Skeletal muscle cell (primary cell): ENCODE results near the gene CAPZB.

Source experiments
- DNase-seq: peaks from one replicate; pipeline ENCODE4 v3.0.0-alpha.2; 2010; ENCODE audit warnings: low read depth
- H3K4me3 ChIP-seq: 2 replicates; pipeline ENCODE4 v1.5.1; 2011; ENCODE audit warnings: low read depth, mild to moderate bottlenecking, control low read depth, low read length, moderate library complexity

Gene CAPZB

DNA sequence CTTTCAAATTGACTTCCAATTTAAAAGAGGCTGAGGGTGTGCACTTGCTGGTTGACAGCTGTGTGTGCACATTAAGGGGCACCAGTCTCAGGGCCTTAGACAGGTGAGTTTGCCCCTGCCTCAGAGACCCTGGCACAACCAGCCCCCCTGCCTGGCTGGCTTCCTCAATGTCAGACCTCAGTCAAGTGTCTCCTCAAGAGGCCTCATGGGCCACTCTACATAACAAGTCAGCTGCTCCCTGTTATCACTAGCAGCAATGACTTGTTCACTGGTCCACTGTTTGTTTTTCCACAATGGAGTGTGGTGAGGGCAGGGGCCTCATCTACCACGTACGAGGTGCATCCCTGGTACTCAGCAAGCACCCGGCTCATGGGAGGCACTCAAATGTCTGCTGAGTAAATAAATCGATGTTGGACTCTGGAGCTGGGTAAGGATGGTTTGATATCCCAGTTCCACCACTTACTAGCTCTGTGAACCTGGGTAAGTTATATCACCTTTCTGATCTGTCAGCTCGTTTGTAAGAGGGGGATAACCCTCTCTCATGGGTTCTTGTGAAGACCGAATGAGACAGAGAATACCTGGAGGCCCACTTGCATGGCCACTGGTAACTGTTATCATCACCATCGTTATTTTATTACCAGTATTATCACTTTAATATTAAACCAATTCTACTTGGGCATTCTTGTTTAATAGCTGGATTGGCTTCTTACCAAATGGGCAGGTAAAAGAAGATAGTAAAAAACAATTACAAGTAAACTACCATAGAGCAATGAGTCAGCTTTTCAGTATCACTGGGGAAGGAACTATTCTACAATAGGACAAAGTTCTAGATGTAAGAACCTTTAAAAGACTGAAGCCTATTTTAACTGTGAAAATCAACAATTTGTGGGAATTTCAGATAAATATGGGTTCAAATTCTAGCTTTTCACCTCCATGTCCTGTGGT lies 108.6 kb downstream of the CAPZB start:
- H3K4me3 ChIP-seq: no peak overlapping the region
- DNase-seq: no peak

DNA sequence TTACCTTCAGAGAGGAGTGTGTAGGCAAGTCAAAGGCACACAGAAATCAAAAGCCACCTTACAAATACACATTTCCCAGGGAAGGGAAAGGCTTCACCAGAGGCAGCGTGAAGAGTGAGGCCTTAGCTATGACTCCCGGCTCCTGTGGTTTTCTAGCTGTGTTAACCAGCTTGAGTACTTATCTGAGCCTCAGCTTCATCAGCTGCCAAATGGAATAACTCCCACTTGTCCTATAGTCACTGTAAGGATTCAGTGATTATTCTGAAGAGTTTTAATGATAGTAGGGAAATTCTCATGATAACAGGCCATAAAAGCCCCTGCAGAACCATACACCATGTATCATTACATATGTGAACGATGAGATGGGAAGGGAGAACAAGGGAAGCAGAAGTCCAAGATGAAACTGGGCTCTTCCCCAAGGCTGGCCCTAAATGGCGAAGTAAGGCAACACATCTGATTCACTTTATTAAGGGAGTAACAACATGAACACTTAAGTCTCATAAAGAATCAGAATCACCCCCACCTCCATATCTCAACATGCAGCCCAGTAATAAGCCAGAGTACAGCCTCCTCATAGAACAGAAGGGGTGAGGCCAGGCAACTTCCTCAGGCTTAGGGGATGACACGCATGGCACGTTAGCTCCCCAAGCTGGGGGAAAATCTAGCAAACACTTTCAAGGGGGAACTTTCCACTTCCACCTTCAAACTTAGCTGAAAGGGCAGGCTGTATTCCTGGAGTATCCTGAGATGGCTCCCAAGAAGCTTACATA lies 109.5 kb downstream of the CAPZB start:
- DNase-seq: no peak
- no peak overlapping the region for H3K4me3 ChIP-seq

DNA sequence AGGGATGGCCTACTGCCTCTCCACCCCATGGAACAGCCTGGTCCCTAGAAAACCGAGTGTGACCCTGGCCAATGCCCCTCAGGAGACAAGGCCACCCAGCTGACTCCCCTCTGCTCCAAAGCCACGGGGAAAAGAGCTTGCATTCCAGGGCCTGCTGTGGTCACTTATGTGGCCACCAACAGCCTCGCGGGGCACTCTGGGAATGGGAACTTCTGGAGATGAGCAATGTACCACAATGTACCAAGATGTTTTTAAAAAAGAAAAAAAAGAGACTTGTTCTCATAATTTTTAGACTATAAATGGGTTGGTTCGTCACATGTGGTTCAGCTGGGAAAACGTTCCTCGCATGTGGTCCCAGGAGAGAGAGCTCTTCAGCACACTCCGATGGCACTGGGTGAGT lies 110.4 kb downstream of the CAPZB start:
- no peak overlapping the region for H3K4me3 ChIP-seq
- DNase-seq: no peak

DNA sequence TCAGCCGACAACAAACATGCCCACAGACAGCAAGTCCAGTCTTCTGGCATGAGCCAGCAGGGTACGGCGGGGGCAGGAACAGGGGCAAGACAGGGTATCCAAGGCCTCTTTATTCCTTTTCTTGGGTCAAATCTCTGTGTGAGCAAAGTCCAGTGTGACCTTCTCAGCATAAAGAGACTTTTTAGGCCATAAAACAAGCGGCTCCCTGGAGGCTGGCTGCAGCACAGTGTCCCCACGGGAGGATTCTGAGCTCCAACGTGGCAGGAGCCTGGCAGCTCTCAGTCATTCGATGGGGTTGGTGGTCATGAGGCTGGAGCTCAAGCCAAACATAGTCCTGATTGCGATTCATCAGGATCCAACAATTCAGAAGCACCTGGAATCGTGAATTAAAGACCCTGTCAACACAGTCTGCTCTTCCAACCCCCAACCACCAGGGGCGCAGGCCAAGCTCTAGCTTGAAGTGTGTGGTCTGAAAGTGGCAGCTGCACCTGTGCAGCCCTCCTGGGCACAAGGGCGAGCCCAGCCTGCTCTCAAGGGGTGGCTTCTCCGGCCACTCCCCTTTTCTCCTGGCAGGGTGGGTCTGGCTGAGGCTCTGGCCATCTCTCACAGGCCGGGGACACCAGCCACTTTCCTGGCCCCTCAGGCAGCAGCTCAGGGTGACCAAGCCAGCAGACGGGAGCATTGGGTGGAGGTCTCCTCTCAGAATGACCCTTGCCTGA lies 111.1 kb downstream of the CAPZB start:
- no peak overlapping the region for H3K4me3 ChIP-seq
- no peak for DNase-seq

DNA sequence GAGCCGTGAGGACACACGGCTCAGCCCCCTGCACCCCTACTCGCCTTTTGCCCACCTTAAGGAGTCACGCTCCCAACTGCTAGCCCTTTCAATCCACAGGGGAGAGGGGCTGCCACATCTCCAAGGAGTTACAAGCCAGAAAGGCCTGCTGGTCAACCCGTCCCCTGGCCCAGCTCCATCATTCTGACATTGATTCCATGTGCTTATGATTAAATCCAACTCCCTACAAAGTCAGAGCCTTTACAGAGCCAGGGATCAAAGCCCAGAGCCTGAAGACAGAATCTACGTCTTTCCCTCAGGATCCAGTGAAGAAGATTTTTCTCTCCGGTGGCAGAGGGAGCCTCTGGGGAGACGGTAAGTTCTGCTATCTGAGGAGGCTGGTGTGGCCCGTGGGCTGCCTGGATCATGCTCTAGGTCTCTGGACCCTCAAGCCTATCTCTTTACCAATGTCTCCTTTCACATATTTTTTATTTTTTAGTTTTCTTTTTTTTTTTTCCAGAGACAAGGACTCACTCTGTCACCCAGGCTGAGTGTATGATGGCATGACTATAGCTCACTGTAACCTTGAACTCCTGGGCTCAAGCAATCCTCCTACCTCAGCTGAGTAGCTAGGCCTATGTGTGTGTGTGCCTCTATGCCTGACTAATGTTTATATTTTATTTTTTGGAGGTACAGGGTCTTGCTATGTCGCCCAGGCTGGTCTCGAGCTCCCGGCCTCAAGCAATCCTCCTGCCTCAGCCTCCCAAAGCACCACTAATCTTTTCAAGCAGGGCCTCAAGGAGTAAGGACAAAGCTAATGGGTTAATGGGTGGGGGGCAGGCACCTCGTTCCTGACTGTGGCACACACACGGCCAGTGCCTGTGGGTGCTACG lies 111.9 kb downstream of the CAPZB start:
- no peak for DNase-seq

DNA sequence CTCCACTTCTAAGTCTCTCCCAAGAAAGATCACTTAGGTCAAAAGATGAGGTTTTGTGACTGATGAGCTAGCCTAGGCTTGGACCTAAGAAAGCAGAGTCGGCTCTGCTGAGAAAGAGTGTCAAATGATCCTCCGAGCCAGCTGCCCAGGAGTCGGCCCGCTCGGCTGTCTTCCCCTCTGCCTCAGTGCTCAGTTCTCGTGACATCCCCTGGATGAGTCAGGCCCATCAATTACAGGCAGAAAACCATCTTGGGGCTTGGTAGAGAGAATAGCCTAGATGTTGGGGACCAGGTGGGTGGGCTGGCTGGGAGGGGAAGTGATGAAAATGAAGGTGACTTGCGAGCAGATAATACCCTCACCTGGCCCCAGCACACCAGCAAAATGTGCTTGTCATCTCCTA lies 112.7 kb downstream of the CAPZB start:
- DNase-seq: no peak
- H3K4me3 ChIP-seq: no peak overlapping the region

More for the DNA sequence above, 111.9 kb downstream of the CAPZB start:
- no peak overlapping the region for H3K4me3 ChIP-seq

DNA sequence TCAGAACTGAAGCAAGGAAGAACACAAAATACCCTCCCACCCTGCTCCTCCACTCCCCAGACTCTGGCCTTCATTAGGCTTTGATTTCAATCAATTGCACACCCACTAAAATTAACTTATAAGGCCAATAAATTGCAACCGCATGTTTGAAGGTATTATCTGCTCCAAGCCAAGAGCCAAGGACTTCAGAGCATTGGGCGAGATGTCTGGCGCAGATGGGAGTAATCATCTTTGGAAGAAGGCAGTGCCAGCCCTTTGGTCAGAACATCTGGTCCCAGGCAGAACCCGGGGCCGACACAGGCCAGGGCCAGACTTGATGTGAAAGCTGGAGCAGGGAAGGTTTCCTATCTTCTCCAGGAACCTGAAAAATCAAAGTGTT lies 113.2 kb downstream of the CAPZB start:
- H3K4me3 ChIP-seq: no peak overlapping the region
- DNase-seq: no peak

DNA sequence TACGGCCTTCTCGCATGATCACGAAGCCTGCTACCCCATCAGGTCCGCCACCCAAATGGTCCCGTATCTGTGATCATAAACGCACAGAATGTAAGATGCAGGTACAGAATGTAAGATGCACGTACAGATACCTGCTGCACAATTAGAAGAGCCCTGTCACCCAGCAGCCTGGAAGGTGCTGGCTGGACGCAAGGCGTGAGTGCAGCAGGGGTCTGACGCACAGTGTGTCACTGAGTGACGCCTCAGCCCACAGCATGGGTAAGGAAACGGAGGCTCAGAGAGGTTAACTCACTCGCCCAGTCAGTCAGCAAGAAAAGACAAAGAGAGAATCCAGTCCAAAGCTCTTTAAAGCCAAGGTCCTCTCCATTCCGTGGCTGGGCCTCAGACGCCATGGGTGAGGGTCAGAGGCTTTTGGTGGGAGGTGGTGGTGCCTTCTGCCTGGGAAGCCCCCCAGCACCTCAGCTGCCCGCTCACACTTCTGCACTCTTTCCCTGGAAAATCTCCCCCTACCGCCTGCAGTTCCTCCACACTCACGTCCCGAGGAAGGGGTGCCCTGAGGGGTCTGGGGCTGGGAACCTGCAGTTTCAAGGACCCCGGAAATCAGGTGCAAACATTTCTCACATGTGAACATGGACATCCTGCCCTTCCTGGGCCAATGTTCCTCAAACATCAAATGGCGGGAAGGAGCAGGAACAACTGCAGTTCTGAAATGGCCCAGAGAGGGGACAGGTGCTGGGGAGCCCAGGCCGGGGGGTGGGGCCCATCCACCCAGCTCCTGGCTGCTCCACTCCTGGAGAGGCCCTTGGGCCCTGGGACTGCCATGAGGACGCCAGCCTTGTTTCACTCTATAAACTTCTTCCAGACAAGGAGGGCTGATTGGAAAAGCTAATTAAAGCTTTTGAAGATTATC lies 113.9 kb downstream of the CAPZB start:
- H3K4me3 ChIP-seq: no peak overlapping the region
- no peak for DNase-seq

DNA sequence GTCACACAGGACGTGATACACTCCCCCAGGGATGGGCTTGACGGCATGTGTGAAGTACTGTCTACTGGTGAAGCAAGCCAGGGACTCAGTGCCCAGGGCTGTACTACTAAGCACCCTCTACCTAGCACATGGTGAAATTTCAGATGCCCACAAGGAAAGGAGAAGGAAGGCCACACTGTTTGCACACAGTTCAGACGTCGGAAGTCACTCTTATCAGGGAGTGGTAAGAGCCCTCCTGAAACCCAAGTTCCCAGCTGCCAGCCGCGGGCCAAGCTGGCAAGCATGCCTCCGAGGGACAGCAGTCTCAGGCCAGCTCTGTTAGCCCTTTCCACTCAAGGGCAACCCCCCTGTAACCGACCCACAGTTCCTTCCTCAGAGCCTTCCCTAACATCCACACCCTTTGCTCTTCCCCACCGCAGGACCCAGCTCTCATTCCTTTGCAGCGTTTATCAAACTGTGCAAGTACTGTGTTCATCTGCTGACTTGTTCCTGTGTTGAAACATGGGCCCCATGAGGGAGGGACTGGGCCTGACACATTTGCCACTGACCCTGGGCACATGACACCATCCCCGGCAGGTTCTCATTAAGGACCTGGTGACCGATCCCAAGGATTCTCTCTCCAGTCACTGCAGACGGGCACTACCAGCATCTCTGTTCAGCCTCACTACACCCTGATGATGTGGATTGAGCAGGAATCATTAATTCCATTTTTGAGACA lies 114.7 kb downstream of the CAPZB start:
- DNase-seq: no peak
- H3K4me3 ChIP-seq: no peak overlapping the region

DNA sequence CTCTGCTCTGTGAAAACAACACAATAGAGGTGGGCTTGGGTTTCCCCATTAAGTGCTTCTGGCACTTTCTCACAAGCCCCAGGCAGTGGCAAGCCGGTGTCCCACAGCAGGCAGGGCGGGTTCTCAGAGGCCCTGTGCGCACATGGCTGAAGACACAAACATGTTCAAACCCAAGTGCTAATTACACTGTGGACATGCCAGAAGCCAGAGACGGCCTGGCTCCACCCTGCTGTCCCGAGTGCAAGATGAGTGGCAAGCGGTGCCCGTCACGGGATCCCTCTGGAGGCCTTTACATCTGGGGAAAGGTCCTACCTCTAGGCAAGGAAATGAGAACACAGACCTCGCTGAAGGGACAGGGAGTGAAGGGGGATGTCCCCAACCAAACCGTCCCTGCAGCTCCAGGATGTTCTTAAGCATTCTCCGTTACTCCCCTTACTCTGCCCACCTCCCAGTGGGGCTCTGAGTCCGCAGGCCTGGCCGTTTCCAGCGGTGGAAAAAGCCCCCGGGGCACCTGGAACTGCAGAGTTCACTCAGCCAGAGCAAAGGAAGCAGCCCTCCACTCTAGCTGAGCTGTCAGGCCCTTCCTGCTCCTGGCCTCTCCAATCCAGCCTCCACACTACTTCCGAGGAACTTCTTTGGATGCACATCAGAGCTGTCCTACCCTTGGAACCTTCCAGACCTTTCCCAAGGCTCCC lies 115.8 kb downstream of the CAPZB start:
- no peak overlapping the region for H3K4me3 ChIP-seq
- DNase-seq: no peak

DNA sequence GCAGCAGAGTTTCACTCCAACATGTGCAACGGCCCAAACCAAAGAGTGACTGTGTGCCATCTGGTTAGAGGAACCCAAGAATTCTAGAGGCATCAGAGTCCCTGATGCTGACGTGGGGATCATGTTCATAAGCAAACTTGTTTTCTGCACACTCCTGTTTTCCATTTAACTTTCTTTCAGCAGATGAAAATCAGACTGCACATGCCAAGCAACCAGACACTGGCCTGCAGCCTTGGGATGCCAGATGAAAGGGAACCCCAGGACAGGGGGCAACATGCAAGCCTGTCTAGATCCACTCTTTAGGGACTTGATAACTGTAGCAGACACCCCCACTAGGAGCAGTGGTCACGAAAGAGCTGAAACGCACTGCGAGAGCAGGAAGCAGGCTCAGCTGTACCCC lies 116.4 kb downstream of the CAPZB start:
- no peak overlapping the region for H3K4me3 ChIP-seq
- DNase-seq: no peak

DNA sequence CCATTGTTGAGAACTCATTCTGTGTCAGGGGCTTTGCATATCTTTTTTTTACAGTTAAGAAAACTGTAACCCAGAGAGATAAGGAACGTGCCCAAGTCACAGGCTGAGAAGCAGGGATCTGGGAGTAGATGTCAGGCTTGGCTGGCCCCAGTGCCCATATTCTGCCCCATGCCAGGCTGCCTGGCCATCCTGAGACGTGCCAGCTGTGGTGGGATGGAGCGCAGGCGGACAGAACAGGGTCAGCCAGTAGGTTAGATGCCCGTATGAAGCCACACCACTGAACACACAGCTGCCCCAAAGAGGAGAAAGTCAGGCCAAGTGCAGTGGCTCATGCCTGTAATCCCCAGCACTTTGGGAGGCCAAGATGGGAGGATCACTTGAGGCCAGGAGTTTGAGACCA lies 117.3 kb downstream of the CAPZB start:
- no peak overlapping the region for H3K4me3 ChIP-seq
- no peak for DNase-seq

DNA sequence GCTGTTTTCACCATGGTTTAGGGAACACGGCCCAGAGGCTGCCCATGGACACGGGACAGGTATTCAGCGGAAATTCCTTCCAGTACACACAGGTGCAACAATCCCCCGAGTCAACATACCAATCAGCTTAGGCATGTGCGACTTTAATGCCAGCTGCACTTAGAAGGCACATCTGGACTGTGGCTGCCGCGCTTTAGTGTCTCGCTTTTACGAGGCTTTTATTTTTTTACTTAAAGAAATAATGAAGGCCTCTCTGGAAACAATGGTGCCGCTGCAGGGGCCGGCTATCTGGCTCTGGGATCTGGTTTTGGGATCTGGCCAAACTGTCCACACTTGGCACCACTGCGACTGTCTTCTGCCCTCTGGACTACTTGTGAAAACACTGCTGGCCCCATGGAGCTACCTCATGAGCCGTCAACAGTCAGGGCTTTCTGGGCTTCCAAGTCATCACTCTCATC lies 117.7 kb downstream of the CAPZB start:
- H3K4me3 ChIP-seq: no peak overlapping the region
- DNase-seq: no peak

DNA sequence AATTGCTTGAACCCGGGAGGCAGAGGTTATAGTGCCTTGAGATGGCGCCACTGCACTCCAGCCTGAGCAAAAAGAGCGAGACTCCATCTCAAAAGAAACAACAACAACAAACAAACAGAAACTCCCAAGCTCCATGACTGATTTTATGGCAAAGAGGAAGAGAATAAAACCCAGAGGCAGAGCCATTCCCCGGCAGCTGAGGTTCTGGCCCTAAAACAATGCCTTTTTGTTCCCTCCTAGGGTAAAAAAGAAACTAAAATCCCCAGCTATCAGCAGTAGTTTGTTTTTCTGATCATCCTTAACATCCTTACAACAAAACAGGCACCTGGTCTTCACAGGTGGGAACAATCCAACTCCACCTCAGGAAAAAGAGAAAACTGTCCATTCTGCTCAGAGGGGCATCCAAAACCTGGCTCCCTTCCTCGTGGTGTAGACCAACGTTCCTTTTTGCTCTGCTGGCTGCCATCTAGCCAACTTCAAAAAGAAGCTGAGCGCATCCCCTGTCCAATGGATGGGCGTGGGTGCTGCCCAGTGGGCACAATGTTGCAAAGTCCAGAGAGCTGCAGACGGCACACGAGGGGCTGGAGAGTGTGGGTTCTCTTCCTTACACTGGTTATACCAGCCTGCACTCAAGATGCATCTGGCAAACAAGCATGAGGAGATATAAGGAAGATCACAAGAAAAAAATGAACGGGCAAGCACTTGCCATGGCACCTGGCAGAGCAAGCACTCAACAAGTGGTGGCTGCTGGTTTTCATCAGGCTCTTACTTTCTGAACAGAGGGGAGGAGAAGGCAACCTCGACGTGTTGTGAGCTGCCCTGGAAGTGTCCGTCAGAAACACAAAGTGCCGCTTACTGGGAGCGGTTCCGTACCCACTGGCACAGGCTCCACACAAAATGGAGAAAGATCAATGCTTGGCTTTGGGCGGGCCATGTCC lies 118.5 kb downstream of the CAPZB start:
- DNase-seq: no peak
- H3K4me3 ChIP-seq: no peak overlapping the region

DNA sequence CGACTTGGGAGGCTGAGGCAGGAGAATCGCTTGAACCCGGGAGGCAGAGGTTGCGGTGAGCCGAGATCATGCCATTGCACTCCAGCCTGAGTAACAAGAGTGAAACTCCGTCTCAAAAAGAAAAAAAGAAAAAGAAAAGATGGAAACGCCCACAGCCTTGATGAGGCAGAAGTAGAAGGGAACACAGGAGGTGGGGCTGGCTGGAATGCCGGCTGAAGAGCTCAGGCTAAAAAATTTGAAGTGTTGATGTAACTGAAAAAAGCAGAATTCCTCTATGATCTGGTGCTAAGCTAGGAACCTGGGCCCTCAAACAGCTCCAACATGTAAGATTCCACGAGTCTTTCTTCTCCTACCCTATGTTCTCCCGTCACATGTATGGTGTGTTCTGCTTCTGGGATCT lies 119.6 kb downstream of the CAPZB start:
- H3K4me3 ChIP-seq: no peak overlapping the region
- no peak for DNase-seq

DNA sequence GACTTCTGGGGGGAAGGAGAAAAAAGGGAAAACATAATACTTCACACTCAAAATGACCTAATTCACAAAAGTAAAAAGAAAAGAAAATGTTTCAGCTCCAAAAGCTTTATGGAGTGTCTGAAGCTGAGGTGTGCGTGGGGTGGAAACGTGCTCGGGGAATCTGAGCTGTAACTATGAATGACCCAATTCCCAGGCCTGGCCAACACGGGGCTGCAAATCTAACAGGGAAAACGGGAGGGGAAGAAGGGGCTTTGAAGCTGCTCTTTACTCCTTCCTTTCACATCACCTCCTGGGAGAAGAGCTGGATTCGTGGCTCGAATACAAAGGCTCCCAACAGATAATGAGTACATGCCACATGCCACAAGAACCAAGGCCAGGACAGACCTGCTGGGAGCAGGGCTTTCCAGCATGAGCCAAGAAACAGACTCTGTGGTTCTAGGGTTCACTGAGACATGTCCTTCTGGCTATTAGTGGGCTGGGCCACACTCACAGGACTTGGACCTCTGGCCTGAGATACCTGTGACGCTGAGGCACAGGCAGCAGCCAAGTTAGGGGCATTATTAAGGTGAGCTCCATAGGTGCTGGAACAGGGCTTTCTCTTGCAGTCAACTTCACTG lies 121.7 kb downstream of the CAPZB start:
- H3K4me3 ChIP-seq: no peak overlapping the region
- no peak for DNase-seq
